Adipose tissue (tissue), 3 donors: ENCODE data around the gene PRR7. TPM values are rescaled to one million over a fixed set of nuclear protein-coding genes. Genes with fewer than 3 reads are reported as not detected.

Experiments used
- H3K27ac ChIP-seq: one replicate; pipeline ENCODE4 v1.5.1; 2013; ENCODE audit warnings: low read depth, low read length
- WGBS, 3 donors: extraction: QIAGEN DNeasy Blood & Tissue Kit; methylation state at CpG; one replicate each; pipeline ENCODE4 v1.1.7; 2013; 5-methylcytosine and 5-hydroxymethylcytosine counted together
- polyA plus RNA-seq, 3 donors: library from polyadenylated mRNA; stranded (reverse); fragments of 200-250 nt; gene quantifications; one replicate each; pipeline ENCODE4 v1.2.3, GENCODE V29; 2013
- donor health status: healthy with polysubstance abuse.
- donor health status: Bipolar disorder and iron deficiency.
- donor health status: healthy.

The PRR7 gene
- polyA plus RNA-seq, 3 donors, result 0.34 to 2.7 (median 1.9) TPM

DNA sequence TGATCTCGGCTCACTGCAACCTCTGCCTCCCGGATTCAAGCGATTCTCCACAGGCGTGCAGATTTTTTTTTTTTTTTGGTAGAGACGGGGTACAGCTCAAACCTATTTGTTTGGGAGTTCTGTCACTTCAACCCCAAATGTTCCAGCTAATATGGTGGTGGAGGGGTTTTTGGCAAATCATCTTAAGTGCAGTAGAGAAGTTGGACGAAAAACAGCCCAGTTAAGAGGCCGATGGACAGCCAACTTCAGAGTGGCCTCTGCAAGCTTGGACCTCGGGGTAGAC is 756 bp upstream of the PRR7 start:
- WGBS, 3 donors, result 7 to 9% (median 7%) methylated on average over 8 of the region's 8 CpGs
- H3K27ac ChIP-seq, result no peak overlapping the region

DNA sequence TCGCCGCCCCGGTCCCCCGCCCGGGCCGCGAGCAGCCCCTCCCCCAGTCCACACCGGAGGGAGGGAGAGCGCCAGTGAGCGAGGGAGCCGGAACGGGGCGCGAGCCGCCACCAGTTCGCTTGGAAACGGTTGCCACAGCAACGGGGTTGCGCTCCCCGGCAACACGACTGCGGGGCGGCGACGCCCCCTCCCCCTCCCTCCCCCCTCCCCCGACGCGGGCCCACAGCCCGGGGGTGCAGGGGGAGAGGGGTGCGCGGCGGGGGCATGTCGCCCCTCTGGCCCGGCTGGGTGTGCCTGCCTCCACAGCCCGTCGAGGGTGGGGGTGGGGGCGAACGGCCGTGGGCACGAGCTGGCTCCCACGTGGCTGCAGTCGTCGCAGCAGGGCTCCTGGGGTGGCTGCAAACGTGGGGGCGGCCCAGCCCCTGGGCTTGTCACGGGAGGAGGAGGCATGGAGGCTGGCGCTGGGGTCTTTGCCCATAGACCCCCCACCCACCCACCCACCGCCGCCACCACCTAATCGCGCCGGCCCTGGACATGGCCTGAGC is 524 bp downstream of the PRR7 start:
- WGBS, 3 donors, result 1 to 3% (median 2%) methylated on average over 16 to 49 of the region's 52 CpGs
- no peak overlapping the region for H3K27ac ChIP-seq

DNA sequence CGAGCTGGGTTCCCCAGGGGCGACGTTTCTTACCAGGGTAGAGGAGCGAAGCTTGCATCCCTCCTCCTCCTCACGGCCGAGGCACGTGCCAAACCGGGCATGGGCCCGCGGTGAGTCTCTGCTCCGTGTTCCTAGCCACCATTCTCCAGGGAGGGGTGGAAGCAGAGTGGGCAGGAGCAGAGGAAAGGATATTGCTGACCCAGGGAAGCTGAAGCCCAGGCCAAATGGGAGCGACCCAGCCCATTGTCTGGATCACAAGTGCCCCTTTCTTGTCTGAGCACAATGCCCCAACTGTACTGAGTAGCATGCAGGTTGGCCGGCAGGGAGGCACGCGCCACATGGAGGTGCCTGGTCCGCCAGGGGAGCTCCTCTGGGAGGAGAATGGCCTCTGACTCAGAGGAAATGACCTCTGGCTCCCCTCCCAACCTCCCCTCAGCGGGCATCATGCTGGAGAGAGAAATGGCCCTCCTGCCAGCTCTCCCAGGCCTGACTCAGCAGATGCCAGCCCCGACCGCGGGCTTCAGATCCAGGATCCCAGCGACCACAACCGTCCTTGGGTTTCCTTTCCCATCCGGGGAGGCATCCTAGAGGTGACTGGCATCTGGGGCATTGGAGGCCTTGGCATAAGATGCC is 1.1 kb downstream of the PRR7 start:
- H3K27ac ChIP-seq, result no peak overlapping the region
- 4 to 9% (median 8%) methylated on average over 20 to 23 of the region's 23 CpGs for WGBS, 3 donors

GRCh38 chr5:177448244-177448950 is 1.8 kb downstream of the PRR7 start:
- no peak overlapping the region for H3K27ac ChIP-seq
- WGBS, 3 donors, result 72 to 79% (median 76%) methylated on average over 6 of the region's 6 CpGs

DNA sequence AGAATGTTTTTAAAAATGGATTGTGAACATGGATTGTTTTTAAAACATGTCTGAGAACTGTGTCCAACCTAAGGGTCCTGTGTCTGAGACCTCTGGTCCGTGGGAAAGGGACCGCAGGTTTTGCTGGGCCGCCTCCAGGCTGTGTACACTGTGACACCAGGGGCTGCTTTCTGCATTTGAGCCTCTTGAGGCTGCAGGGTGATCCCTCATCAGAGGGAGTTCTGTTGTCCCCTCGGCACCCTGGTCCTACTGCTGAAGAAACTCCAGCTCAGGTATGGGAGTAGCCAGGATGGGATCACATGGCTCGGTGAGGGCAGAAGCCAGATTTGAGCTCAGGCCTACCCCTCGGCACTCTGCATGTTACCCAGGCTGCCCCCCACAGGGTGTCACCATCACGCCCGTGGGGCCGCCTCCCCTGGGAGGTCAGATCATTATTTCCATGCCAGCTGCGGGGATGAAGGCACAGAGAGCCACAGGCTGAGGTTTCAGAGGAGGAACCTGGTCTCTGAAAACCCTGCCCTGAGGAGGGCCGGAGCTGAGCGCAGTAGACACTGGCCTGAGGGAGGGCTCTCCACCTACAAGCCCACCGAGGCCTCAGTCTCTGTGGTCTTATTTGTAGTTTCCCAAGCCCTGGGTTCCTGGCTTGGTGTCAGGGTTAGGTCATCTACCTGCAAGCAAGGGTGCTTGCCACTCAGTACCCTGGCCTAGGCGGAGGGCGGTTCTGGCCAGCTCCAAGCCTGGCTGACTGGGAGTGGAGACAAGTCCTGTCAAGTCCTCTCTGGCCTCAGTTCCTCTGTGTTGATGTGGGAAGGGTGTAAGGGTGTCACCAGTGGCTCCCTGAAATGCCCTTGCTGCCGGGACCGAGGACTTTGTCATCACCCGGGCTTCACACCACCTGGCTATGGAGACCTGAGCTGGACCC is 2.8 kb downstream of the PRR7 start:
- H3K27ac ChIP-seq, result no peak overlapping the region
- WGBS, 3 donors, result 84 to 90% (median 86%) methylated on average over 18 of the region's 18 CpGs

DNA sequence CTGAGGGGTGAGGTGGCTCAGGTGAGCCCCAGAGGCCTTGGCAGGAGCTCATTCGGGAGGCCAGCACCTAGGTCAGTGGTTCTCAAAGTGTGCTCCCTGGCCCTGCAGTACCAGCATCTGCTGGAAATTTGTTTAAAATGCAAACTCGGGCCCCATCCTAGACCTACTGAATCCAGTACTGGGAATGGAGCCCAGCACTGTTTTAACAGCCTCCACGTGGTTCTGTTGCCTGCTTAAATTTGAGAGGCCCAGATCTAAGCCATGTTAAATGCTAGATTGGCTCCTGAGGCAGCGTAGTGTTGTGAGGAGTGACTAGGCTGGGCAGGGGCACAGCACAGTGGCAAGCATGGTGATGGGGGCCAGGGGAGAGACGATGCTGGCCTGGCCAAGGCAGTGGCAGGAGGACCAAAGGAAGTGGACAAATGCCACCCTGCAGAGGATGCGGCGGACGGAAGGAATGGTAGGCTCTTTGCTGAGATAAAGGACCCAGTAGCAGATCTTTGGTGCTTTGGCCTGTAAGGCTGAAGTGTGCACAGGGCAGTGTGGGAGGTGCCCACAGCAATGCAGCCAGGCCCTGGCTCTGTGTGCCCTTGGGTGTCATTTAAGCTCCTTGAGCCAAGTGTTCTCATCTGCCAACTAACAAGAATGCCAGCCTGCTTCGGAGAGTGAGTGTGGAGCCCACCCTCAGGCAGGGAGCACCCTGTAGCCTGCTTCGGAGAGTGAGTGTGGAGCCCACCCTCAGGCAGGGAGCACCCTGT is 4.2 kb downstream of the PRR7 start:
- WGBS, 3 donors, result 88 to 92% (median 88%) methylated on average over 9 to 10 of the region's 10 CpGs
- no peak overlapping the region for H3K27ac ChIP-seq

DNA sequence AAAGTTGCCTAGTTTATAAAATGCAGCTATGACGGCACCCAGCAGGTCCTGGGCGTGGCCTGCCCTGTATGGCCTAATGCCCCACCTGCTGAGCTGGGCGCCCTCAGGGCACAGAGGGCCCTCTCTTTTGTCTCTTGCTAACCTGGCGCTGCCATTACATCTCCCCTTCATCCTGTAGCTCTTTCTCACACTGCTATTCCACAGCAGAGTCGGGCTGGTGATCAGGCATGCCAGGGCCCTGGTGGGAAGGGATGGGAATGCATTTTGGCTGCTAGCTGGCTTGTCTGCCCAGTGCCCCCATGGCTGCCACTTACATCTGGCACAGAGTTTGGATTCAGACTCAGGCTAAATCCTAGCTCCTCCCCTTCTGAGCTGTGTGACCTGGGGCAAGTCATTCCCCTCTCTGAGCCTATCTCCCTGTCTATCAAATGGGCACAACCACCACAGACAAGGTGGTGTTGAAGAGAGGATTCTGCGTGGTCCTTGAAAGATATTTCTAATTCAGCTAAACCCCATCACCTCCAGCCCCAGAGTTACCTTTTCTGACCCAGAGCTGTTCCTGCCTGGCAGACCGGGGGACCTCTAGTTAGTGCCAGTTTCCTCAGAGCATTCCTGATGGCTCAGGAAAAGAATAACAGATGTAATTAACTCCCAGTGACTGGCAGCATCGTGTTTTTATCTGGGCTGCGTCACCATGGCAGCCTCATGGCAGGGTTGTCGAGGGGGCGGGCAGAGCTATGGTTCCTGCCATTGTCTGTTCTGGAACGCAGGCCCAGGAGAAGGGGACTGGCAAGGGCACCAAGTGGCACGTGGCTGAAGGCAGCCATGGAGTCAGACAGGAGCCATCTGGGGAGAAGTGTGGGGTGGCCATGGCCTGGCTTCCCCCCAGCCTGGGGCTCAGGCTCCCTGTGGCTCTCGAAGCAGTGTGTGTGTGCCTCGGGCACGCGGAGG is 6.3 kb downstream of the PRR7 start:
- WGBS, 3 donors, result 84 to 88% (median 86%) methylated on average over 16 to 17 of the region's 17 CpGs
- no peak overlapping the region for H3K27ac ChIP-seq

DNA sequence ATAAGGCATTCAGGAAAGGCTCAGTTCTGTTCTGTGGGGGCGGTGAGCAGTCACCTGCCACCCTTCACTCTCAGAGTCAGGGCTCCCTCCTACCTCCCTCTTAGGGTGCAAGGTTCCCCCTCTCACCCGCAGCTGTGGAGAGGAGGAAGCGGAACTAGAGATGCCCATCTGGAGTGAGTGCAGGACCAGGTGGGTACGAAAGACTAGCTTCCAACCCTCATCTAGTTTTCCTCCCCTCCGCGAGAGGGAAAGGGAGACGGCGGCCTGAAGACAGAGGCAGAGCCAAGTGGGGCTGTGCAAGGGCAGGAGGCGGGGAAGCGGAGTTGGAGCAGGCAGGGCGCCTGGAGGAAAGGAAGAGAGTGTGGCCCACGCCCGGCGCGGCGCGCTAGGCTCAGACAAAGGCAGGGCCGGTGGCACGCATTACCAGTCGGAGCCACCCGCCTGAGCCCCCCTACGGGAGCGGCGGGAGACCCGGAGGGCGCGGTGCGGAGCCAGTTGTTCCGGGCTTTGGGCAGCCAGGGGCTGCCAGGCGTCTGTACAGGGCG is 7.3 kb downstream of the PRR7 start:
- WGBS, 3 donors, result 7 to 11% (median 11%) methylated on average over 25 to 31 of the region's 31 CpGs
- no peak overlapping the region for H3K27ac ChIP-seq

DNA sequence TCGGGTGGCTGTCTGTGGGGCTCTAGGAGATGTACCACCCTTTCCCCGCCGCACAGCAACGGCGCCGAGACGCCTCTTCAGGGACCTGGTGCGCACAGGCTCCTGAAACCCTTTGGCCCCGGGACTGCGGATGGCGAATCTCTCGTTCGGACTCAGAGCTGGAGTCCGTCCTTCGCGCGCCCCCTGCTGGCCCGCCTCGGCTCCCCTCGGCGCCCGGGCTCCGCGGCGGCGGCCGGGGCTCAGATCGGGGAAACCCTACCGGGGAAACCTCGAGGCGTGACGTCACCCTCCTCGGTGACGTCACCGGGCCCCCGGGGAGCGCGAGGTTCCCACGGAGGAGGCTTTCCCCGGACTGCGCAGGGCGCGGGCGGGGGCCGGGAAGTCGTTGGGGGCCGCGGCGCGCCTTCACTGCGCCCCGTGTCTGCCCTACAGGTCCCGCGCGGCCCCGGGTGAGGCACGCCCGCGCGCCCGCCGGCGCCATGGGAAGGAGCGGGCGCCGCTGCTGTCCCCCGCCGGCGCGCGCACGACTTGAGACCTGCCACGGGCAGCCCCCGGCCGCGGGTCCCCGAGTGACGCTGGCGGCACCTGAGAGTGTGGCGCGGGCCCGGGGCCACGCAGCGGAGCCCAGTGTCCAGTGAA is 7.9 kb downstream of the PRR7 start:
- no peak overlapping the region for H3K27ac ChIP-seq
- 0 to 1% (median 1%) methylated on average over 49 to 84 of the region's 84 CpGs for WGBS, 3 donors

GRCh38 chr5:177455036-177455660 is 8.5 kb downstream of the PRR7 start:
- no peak overlapping the region for H3K27ac ChIP-seq
- WGBS, 3 donors, result 0 to 1% (median 0%) methylated on average over 53 to 80 of the region's 80 CpGs

DNA sequence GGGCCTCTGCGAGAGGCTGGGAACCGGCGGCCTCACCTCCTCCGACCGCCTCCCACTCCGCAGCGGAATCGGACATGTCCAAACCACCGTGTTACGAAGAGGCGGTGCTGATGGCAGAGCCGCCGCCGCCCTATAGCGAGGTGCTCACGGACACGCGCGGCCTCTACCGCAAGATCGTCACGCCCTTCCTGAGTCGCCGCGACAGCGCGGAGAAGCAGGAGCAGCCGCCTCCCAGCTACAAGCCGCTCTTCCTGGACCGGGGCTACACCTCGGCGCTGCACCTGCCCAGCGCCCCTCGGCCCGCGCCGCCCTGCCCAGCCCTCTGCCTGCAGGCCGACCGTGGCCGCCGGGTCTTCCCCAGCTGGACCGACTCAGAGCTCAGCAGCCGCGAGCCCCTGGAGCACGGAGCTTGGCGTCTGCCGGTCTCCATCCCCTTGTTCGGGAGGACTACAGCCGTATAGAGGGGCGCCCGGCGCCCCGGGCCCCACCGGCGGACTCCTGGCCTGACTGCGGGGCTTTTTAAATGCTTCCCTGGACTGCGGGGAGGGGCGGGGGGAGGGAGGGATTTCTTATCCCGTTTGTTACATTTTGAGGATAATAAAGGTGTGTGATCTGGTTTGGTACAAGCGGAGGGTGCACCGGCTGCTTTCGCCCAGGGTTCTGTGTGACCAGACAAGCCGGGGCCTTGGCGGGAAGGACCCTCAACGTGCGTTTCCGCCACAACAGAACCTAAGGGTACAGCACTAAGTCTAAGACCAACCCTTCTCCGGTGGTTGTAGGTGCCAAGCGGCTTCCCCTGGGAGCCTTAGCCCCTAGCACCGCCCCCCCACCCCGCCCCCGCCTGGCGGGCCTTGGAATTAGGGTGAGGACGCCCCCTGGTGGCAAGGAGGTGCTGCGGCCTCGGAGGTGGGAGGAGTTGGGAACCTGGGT is 9.3 kb downstream of the PRR7 start:
- H3K27ac ChIP-seq, result no peak overlapping the region
- WGBS, 3 donors, result 0 to 1% (median 1%) methylated on average over 76 of the region's 76 CpGs

DNA sequence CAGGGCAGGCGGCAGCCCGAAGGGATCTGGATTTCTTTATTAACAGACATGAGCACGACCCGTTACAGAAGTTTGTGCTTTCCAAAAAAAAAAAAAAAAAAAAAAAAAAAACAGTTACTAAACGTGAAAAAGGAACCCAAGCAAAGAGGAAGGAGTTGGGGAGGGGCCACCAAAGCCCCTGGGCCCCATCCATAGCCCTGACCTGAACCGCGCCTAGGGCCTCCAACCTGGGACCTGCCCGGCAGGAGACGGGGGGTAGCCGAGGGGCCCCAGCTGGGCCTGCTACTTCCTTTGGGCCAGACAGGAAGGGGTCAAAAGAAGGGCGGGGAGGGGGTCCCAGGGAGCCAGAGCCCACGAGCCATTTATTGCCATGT is 10.0 kb downstream of the PRR7 start:
- no peak overlapping the region for H3K27ac ChIP-seq
- 24 to 36% (median 25%) methylated on average over 11 to 12 of the region's 12 CpGs for WGBS, 3 donors

GRCh38 chr5:177456976-177457851 is 10.6 kb downstream of the PRR7 start:
- 71 to 80% (median 72%) methylated on average over 24 of the region's 24 CpGs for WGBS, 3 donors
- no peak overlapping the region for H3K27ac ChIP-seq

- WGBS, 3 donors, result 83 to 87% (median 85%) methylated on average over 20 of the region's 20 CpGs
- no peak overlapping the region for H3K27ac ChIP-seq
Observed at GRCh38 chr5:177457852-177458681, 11.5 kb downstream of the PRR7 start.
